ENCODE results near the gene ZMYM4. TPM values are rescaled to one million over a fixed set of nuclear protein-coding genes. Genes with fewer than 3 reads are reported as not detected.

ZMYM4 gene
- 100 to 1,000 TPM; 131 to 153 TPM for total RNA-seq
- polyA plus RNA-seq (2013, experiment 1 of 2) = 53.0 TPM
- polyA plus RNA-seq (2013, experiment 2 of 2) = 52.2 TPM
- long read RNA-seq, experiment 1, full-length matches to known transcripts = 1 of 57 reads
- long read RNA-seq, experiment 1, partial matches to known transcripts = 39 of 57 reads
- long read RNA-seq, experiment 1, other reads (novel, unspliced or antisense) = 17 of 57 reads
- long read RNA-seq, experiment 2, full-length matches to known transcripts = 19 of 139 reads
- long read RNA-seq, experiment 2, partial matches to known transcripts = 58 of 139 reads
- long read RNA-seq, experiment 2, other reads (novel, unspliced or antisense) = 62 of 139 reads
- long read RNA-seq, experiment 3, full-length matches to known transcripts = 2 of 47 reads
- long read RNA-seq, experiment 3, partial matches to known transcripts = 35 of 47 reads
- long read RNA-seq, experiment 3, other reads (novel, unspliced or antisense) = 10 of 47 reads
- long read RNA-seq, experiment 4, partial matches to known transcripts = 5 of 10 reads
- long read RNA-seq, experiment 4, other reads (novel, unspliced or antisense) = 5 of 10 reads

- H3K4me3 Mint-ChIP-seq = peak within 1 kb of the TSS; percentile 88
- WGBS, 2 experiments (ENCODE audit: insufficient coverage in 1 of 2, insufficient read length in 1 of 2) = 2% methylated on average over 65 of the region's 65 CpGs; no CpG with 5 or more reads in 1 of the 2 experiments
- H3K4me1 Mint-ChIP-seq = peaks cover 16% of the 10 kb centered on the region
- peaks cover 28% of the 10 kb centered on the region for H3K36me3 Mint-ChIP-seq (ENCODE audit: low read depth)
- no peaks in the 10 kb centered on the region for H3K27me3 Mint-ChIP-seq (ENCODE audit: insufficient read depth)
- Histone ChIP-seq H3K9me3 (ENCODE audit: control insufficient read depth, low read length) (no peaks in the 10 kb centered on the region), H3K36me3 (ENCODE audit: control insufficient read depth, insufficient read depth, low read length) (peaks cover 23% of the 10 kb centered on the region), H3K4me1 (ENCODE audit: control insufficient read depth, insufficient read depth, low read length) (no peaks in the 10 kb centered on the region), H3K27me3 (ENCODE audit: control insufficient read depth, insufficient read depth, low read length, poor library complexity, severe bottlenecking) (no peaks in the 10 kb centered on the region), H3K27ac (ENCODE audit: low read depth, low read length) (peak within 1 kb of the TSS; percentile 93), H3K4me3 (ENCODE audit: low read length) (peak within 1 kb of the TSS; percentile 89), H3K9ac (ENCODE audit: extremely low read depth, low read length, poor library complexity, severe bottlenecking) (peak within 1 kb of the TSS; percentile 94)
- H3K27ac Mint-ChIP-seq = peak within 1 kb of the TSS; percentile 89
- TF ChIP-seq CTCF (conservative IDR thresholded peaks at IDR 0.05) = peak; percentile 26
- DNase-seq = peak; percentile 97
- peaks cover 3% of the 10 kb centered on the region for H3K9me3 Mint-ChIP-seq
These were observed at the start of gene ZMYM4 for GRCh38 chr1:35268282-35269200. TSS of gene ZMYM4 (plus strand) at chr1:35268709. CDS start at chr1:35269047, 338 bp downstream.

- Histone ChIP-seq H3K27me3 (ENCODE audit: control insufficient read depth, insufficient read depth, low read length, poor library complexity, severe bottlenecking) (no peaks in the 10 kb centered on the region), H3K9me3 (ENCODE audit: control insufficient read depth, low read length) (no peaks in the 10 kb centered on the region), H3K27ac (ENCODE audit: low read depth, low read length) (no peak overlapping the region), H3K36me3 (ENCODE audit: control insufficient read depth, insufficient read depth, low read length) (no peaks in the 10 kb centered on the region), H3K9ac (ENCODE audit: extremely low read depth, low read length, poor library complexity, severe bottlenecking) (no peak overlapping the region), H3K4me1 (ENCODE audit: control insufficient read depth, insufficient read depth, low read length) (no peaks in the 10 kb centered on the region), H3K4me3 (ENCODE audit: low read length) (no peak overlapping the region)
- Mint-ChIP-seq H3K36me3 (ENCODE audit: low read depth) (no peaks in the 10 kb centered on the region), H3K4me1 (peaks cover 17% of the 10 kb centered on the region), H3K4me3 (no peak overlapping the region), H3K27ac (peak overlapping the region; percentile 61), H3K27me3 (ENCODE audit: insufficient read depth) (no peaks in the 10 kb centered on the region), H3K9me3 (no peaks in the 10 kb centered on the region)
- 44 to 65% methylated on average over 2 of the region's 2 CpGs for WGBS, 2 experiments (ENCODE audit: insufficient coverage in 1 of 2, insufficient read length in 1 of 2)
- peak; percentile 76 for TF ChIP-seq CTCF (conservative IDR thresholded peaks at IDR 0.05)
- peak; percentile 74 for DNase-seq
These were observed 47.5 kb upstream of the ZMYM4 start for GRCh38 chr1:35220976-35221375.
